OCI-LY1 (cell line): ENCODE data around the gene SSTR1.

Source experiments
- CTCF ChIP-seq: fragments of 200-600 bp; sonication (generic), shearing (Covaris generic); IDR thresholded peaks from 2 replicates; pipeline ENCODE4 v1.5.1; 2017; ENCODE audit warnings: mild to moderate bottlenecking, antibody characterized with exemption, low read length, moderate library complexity, mixed read lengths
- EZH2 ChIP-seq: fragments of 200-600 bp; sonication (generic), shearing (Covaris generic); IDR thresholded peaks from 2 replicates; pipeline ENCODE4 v1.8.0; 2017; ENCODE audit warnings: borderline replicate concordance, mixed run types, mild to moderate bottlenecking, antibody characterized with exemption, low read length, moderate library complexity, mixed read lengths

GRCh38 chr14:38250331-38250730, 42.6 kb downstream of the SSTR1 start:
- TF ChIP-seq CTCF, result no peak
- TF ChIP-seq EZH2, result no peak
